IPS-NIHi7 (cell line): ENCODE results near the gene CRACR2A.

ENCODE experiments used
- DNase-seq: peaks from one replicate; pipeline ENCODE4 v3.0.0; 2012; ENCODE audit warnings: mixed read lengths; ENCODE audit errors: extremely low spot score

The CRACR2A gene

GRCh38 chr12:3725388-3726115 is 27.4 kb downstream of the CRACR2A start:
- DNase-seq: no peak

GRCh38 chr12:3723916-3724805 is 28.7 kb downstream of the CRACR2A start:
- DNase-seq: no peak

- no peak for DNase-seq
Observed at GRCh38 chr12:3722368-3722767, 30.5 kb downstream of the CRACR2A start.

- DNase-seq: no peak
Observed at GRCh38 chr12:3720772-3721171, 32.1 kb downstream of the CRACR2A start.

GRCh38 chr12:3718100-3718499 is 34.8 kb downstream of the CRACR2A start:
- no peak for DNase-seq

GRCh38 chr12:3717283-3717898 is 35.5 kb downstream of the CRACR2A start:
- DNase-seq: no peak

GRCh38 chr12:3715999-3716398 is 36.9 kb downstream of the CRACR2A start:
- DNase-seq: no peak

GRCh38 chr12:3713947-3714346 is 39.0 kb downstream of the CRACR2A start:
- DNase-seq: no peak

- peak; percentile 31 for DNase-seq
Observed at GRCh38 chr12:3713483-3713882, 39.4 kb downstream of the CRACR2A start.

GRCh38 chr12:3712209-3712992 is 40.5 kb downstream of the CRACR2A start:
- no peak for DNase-seq

GRCh38 chr12:3705354-3705675 is 47.6 kb downstream of the CRACR2A start:
- no peak for DNase-seq

- no peak for DNase-seq
Observed at GRCh38 chr12:3704512-3705353, 48.2 kb downstream of the CRACR2A start.

- DNase-seq: no peak
Observed at GRCh38 chr12:3700861-3701260, 52.0 kb downstream of the CRACR2A start.

GRCh38 chr12:3698218-3698974 is 54.5 kb downstream of the CRACR2A start:
- DNase-seq: no peak

- no peak for DNase-seq
Observed at GRCh38 chr12:3697311-3697870, 55.5 kb downstream of the CRACR2A start.

GRCh38 chr12:3694673-3695072 is 58.2 kb downstream of the CRACR2A start:
- no peak for DNase-seq

- no peak for DNase-seq
Observed at GRCh38 chr12:3692616-3693365, 60.1 kb downstream of the CRACR2A start.

- no peak for DNase-seq
Observed at GRCh38 chr12:3686463-3686862, 66.4 kb downstream of the CRACR2A start.

GRCh38 chr12:3685830-3686229 is 67.1 kb downstream of the CRACR2A start:
- no peak for DNase-seq
